ENCODE measurements around the gene PRODH2.
"Not testable (repeated sequence)": the region's sequence is repeated elsewhere in the genome, so short reads cannot be mapped to it uniquely, and the experiment has no call there.

PRODH2 gene

DNA sequence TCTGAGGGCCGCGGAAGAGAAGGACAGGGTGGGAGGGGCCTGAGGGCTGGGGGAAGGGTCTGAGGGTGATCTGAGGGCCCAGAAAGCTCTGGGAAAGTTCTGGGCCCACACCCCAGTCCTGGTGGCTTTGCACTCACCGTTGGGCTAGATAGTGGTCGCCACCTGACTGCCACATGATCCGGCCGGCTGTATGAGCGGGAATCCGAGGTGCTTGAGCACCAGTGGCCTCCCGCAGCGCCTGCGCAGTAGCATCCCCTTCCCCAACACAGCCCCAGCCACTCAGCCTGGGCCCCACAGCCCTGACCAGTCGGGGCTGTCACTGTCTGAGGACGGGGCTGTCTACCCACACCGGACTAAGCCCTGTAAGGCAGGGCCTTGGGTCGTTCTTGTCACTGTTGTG, 15.0 kb downstream of the PRODH2 start:
- Mint-ChIP-seq H3K27ac (no peak overlapping the region), H3K4me1 (ENCODE audit: low read depth in 2 of 2) (peaks cover 6% of the 10 kb centered on the region in 2 donors), H3K27me3 (peaks cover 29 to 54% of the 10 kb centered on the region in 2 donors), H3K9me3 (no peaks in the 10 kb centered on the region), H3K36me3 (ENCODE audit: insufficient read depth) (peaks cover 2% of the 10 kb centered on the region), H3K4me3 (peak overlapping the region in 1 of 2 donors; percentile 38)
- ATAC-seq (replicated peaks): no peak
- no peak for DNase-seq

DNA sequence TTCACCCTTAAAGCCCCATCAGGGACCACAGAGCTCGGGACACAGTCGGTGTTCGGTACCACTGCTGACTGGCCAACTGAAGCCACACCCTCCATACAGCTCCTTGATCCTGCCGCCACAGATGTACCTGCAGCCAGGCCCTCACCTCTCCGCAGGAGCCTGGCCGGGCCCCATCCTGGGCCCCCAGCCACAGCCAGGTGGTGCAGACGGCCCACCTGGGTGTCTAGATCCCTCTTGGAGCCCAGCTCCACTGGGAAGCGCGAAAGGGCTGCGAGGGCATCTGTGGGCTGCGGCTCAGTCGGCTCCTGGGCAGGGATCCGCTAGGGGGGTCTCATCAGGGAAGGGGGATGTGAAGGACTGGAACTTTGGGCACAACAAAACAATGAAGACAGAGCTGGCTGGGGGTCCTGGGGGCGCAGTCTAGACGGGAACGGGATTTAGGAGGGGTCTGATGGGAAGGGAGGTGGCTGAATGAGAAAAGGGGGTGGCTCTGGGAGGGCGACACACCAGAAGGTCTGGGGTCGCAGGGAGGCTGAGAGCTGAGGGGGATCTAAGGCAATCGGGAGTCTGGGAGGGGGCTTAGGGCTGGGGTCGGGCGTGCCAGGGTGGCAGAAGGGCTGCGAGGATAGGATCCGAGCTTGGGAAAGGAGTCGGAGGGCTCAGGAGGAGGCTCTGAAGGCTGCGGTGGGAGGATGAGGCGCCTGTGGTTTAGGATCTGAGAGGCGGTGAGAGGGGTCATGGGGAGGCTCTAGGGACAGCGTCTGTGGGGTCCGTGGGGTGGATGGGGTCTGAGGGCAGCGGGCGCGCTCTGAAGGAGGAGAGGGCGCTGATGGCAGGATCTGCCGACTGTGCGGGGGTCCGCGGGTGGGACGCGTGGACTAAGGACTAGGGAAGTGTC, 15.8 kb downstream of the PRODH2 start:
- H3K9me3 Mint-ChIP-seq: no peaks in the 10 kb centered on the region
- H3K27ac Mint-ChIP-seq: no peak overlapping the region
- peaks cover 29 to 62% of the 10 kb centered on the region in 2 donors for H3K27me3 Mint-ChIP-seq
- peaks cover 2% of the 10 kb centered on the region for H3K36me3 Mint-ChIP-seq (ENCODE audit: insufficient read depth)
- H3K4me3 Mint-ChIP-seq: peak overlapping the region in 1 of 2 donors; percentile 38
- DNase-seq (no peak), ATAC-seq (replicated peaks) (no peak)
- H3K4me1 Mint-ChIP-seq (ENCODE audit: low read depth in 2 of 2): peaks cover 6% of the 10 kb centered on the region in 2 donors

DNA sequence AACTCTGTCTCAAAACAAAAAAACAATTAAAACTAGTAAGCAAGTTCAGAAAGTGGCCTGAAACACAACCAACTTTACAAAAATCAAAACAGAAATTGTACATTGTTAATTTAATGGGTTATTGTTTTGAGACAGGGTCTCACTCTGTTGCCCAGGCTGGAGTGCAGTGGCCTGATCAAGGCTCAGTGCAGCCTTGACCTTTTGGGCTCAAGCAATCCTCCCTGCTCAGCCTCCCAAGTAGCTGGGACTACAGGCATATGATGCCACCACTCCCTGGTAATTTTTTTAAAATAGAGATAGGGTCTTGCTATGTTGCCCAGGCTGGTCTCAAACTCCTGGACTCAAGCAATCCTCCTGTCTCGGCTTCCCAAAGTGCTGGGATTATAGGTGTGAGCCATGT, 17.1 kb downstream of the PRODH2 start:
- not testable (repeated sequence) for DNase-seq; ATAC-seq (replicated peaks); H3K27ac Mint-ChIP-seq; H3K4me3 Mint-ChIP-seq; H3K4me1 Mint-ChIP-seq (ENCODE audit: low read depth in 2 of 2); H3K9me3 Mint-ChIP-seq; H3K36me3 Mint-ChIP-seq (ENCODE audit: insufficient read depth)
- H3K27me3 Mint-ChIP-seq: peaks cover 29 to 67% of the 10 kb centered on the region in 2 donors

DNA sequence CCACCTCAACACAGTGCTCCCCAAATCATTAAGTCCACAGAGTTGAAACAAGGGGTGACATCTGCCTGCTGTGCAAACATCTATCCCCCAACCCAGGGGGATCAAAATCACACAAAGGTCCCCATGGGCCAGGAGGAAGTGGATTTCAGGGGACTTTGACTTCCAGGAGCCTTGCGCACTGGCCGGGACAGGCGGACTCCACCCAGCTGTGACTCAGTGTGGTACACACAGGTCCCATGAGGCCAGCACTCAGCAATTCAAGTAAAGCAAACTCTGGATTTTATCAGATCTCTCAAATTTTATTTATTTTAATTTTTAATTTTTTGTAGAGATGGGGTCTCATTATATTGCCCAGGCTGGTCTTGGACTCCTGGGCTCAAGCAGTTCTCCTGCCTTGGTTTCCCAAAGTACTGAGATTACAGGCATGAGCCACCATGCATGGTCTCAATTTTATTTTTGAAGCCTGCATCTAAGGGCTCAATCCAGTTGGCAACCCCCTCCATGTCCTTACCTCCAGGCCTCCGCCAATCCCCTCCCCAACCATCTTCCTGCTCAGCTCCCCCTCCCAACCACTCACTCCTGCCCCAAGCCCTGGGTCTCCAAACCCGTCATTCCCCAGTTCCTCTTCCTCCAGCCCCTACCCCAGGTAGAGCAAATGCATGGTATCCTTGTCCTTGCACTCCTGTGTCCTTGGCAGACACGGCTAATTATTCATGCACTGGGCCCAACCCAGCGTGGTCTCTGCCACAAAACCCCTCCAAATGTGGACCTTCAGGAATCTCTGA, 19.1 kb downstream of the PRODH2 start:
- ATAC-seq (replicated peaks): no peak
- Mint-ChIP-seq H3K4me1 (ENCODE audit: low read depth in 2 of 2) (peaks cover 6% of the 10 kb centered on the region in 2 donors), H3K9me3 (no peaks in the 10 kb centered on the region), H3K27ac (no peak overlapping the region), H3K36me3 (ENCODE audit: insufficient read depth) (peaks cover 2% of the 10 kb centered on the region), H3K27me3 (peaks cover 29 to 59% of the 10 kb centered on the region in 2 donors), H3K4me3 (no peak overlapping the region)
- no peak for DNase-seq

DNA sequence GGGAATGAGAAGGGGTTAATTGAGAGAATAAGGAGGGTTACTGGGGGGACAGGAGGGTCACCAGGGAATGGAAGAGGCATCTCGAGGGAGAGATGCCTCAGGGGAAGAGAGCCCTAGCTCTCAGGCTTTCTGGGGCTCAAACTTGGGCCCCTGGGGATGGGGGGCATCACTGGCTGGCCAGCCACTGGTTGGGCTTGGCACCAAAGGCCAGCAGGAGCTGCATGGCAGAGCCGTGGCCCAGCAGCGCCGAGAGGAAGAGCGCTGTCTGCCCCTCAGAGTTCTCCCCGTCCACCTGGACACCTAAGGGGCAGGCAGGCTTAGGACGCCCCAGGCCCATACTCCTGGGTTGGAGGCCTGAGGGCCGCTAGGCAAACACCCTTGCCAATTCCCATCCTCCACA, 19.8 kb downstream of the PRODH2 start:
- Mint-ChIP-seq H3K4me3 (no peak overlapping the region), H3K9me3 (no peaks in the 10 kb centered on the region), H3K36me3 (ENCODE audit: insufficient read depth) (peaks cover 2% of the 10 kb centered on the region), H3K4me1 (ENCODE audit: low read depth in 2 of 2) (peaks cover 6% of the 10 kb centered on the region in 2 donors), H3K27ac (no peak overlapping the region), H3K27me3 (peaks cover 24 to 52% of the 10 kb centered on the region in 2 donors)
- ATAC-seq (replicated peaks) (no peak), DNase-seq (no peak)

DNA sequence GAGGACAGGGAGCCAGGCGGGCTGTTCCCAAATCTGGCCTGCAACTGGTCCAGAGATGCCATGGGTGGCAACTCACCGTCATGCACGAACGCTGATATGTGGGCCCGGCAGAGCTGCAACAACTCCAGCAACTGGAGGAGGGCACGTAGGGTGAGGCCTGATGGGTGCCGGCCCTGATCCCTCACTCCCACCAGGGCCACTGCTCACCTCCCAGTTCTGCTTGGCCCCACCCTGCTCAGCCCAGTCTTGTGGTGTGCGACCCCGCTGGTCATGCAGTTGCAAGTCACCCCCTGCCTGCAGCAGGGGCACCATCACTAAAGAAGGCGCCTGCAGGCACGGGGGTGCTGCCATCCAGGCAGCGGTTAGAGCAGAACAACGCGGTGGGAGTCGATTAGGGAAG, 20.3 kb downstream of the PRODH2 start:
- H3K27ac Mint-ChIP-seq: no peak overlapping the region
- H3K4me3 Mint-ChIP-seq: no peak overlapping the region
- peaks cover 2% of the 10 kb centered on the region for H3K36me3 Mint-ChIP-seq (ENCODE audit: insufficient read depth)
- peaks cover 6% of the 10 kb centered on the region in 2 donors for H3K4me1 Mint-ChIP-seq (ENCODE audit: low read depth in 2 of 2)
- DNase-seq (no peak), ATAC-seq (replicated peaks) (no peak)
- peaks cover 21 to 46% of the 10 kb centered on the region in 2 donors for H3K27me3 Mint-ChIP-seq
- no peaks in the 10 kb centered on the region for H3K9me3 Mint-ChIP-seq

DNA sequence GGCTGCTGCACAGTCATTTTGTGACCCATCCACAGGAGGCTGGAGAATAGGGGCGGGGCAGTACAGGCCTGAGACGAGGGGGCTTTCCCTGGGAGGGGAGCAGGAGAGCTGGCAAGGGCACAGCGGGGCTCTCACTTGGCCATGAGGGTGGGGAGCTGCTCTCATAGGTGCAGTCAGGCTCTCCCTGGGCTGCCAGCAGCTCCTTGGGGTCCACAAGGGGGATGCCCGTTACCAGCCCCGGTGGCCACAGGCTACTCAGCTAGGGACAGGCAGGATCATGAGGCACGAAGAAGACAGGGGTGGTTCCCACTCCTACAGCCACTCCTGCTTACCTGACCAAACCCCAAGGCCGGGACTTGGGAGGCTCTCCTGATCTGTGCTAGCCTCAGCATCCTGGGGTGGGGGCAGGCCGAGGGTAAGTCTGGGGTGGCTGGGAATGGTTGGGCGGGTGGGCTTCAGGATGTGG, 20.8 kb downstream of the PRODH2 start:
- ATAC-seq (replicated peaks): no peak
- no peak for DNase-seq
- H3K4me1 Mint-ChIP-seq (ENCODE audit: low read depth in 2 of 2): peaks cover 1 to 2% of the 10 kb centered on the region in 2 donors
- H3K9me3 Mint-ChIP-seq: no peaks in the 10 kb centered on the region
- H3K4me3 Mint-ChIP-seq: no peak overlapping the region
- H3K36me3 Mint-ChIP-seq (ENCODE audit: insufficient read depth): no peaks in the 10 kb centered on the region
- no peak overlapping the region for H3K27ac Mint-ChIP-seq
- peaks cover 16 to 42% of the 10 kb centered on the region in 2 donors for H3K27me3 Mint-ChIP-seq

DNA sequence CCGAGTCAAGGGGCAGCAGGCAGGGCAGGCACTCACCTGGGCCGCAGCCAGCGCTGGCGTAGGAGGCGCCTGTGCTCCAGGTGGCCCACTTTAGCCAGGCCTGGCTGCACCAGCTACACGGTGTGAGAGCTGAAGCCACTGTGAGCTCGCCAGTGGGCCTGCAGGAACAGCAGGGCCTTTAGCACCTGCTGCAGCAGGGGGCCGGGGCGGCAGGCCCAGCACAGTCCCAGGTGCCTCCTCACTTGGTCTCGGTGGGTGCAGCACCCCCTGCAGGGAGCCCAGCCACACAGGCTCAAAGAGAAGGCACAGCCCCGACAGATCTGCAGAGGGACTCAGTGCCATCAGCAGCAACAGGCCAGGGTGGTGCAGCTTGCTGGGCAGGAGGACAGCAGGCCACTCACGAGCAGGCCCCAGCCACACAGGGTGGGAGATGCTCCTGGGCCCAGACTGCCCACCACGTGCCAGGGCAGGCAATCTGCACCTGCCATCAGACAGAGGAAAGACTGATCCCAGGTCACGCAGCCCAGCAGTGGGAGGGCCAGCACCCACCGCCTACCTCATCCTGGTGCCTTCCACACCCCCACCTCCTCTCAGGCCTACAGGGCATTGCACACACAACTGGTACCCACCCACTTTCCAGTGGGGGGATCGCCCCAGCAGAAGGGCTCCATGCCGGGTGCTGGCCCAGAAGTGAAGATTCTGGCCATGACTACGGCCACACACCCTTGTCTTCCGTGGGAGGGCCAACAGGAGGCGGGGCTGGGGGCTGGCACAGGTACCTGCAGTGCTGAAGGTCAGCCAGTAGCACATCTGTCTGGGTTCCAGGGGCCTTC, 21.4 kb downstream of the PRODH2 start:
- H3K27ac Mint-ChIP-seq: no peak overlapping the region
- no peaks in the 10 kb centered on the region for H3K36me3 Mint-ChIP-seq (ENCODE audit: insufficient read depth)
- H3K4me1 Mint-ChIP-seq (ENCODE audit: low read depth in 2 of 2): no peaks in the 10 kb centered on the region
- no peaks in the 10 kb centered on the region for H3K9me3 Mint-ChIP-seq
- peaks cover 10 to 35% of the 10 kb centered on the region in 2 donors for H3K27me3 Mint-ChIP-seq
- no peak for DNase-seq
- ATAC-seq (replicated peaks): no peak
- no peak overlapping the region for H3K4me3 Mint-ChIP-seq

DNA sequence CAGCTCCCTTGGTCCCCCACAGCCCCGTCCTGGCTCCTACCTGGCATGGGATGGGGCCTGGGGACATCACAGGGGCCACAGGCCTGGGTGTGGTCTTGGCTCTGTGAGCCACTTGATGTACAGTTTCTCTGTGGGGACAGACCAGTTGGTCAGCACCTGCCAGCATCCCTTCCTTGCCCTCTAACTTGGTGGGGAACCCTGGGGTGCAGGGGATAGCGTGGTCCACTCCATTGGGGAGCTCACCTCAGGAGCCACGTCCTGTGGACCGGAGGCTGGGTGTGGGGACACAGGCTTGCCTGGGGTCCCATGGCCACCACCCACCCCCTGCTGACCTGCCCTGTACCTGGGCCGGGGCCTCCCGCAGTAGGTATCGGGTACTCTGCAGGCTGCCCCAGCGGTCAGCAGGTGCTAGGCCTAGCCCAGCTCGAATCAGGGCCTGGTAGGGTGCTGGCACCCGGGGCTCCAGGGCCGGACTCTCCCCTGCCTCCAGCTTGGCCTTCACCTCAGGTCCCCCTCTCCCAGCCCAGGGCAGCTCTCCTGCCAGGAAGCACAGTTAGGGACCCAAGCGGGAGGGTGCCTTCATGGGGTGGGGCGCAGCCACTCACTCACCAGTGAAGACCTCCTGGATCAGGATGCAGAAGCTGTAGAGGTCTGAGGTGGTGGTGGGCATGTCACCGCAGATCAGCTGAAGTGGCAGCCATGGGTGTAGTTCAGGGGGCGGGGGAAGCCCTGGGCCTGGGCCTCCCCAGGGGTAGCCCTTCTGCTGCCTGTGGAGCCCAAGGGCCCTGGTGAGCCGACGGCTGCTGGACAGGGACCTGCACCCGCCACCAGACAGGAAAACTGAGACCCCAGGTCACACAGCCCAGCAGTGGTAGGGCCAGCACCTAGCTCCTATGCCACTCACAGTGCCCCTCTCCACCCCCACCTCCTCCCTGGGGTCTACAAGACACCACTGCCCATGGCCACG, 22.4 kb downstream of the PRODH2 start:
- Mint-ChIP-seq H3K27me3 (peaks cover 7 to 30% of the 10 kb centered on the region in 2 donors), H3K9me3 (no peaks in the 10 kb centered on the region), H3K36me3 (ENCODE audit: insufficient read depth) (no peaks in the 10 kb centered on the region), H3K4me1 (ENCODE audit: low read depth in 2 of 2) (no peaks in the 10 kb centered on the region), H3K27ac (no peak overlapping the region), H3K4me3 (no peak overlapping the region)
- DNase-seq (no peak), ATAC-seq (replicated peaks) (no peak)

DNA sequence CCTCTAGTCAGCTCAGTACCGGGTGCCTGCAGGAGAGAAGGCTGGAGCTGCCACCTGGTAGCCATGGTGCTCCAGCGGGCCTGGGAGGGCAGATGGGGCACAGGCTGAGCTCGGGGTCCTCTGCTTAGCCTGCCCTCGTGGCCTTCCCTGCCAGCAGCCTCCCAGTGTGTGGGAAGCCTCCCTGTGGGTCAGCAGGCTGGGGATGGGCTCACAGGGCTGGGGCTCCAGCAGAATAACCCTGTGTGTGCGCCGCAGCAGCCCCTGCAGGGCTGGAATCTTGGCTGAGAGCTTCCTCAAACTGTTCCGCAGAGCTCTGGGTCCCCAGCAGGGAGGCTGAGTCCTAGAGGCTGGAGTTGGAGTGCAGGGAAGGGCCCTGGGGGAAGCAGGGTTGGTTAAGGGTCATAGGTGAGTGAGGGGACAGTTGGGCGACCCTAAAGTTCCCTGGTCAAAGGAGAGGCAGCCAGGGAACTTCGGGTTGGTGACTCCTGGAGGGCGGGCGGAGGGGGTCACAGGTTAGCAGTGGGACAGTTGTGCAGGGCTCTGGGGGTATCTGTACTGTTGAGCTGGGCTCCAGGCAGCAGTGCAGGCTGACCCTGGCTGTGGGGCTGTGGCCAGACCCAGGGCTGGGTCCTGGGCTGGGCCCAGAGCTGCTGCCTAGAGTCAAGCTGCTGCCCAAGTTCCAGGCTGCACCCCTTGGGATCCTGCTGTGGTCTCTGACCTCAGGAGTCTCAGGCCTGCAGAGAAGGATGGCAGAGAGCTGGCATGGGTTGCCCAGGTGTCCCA, 23.3 kb downstream of the PRODH2 start:
- ATAC-seq (replicated peaks): no peak
- no peak overlapping the region for H3K27ac Mint-ChIP-seq
- DNase-seq: no peak
- H3K9me3 Mint-ChIP-seq: no peaks in the 10 kb centered on the region
- H3K4me3 Mint-ChIP-seq: no peak overlapping the region
- no peaks in the 10 kb centered on the region for H3K4me1 Mint-ChIP-seq (ENCODE audit: low read depth in 2 of 2)
- peaks cover 7 to 30% of the 10 kb centered on the region in 2 donors for H3K27me3 Mint-ChIP-seq
- no peaks in the 10 kb centered on the region for H3K36me3 Mint-ChIP-seq (ENCODE audit: insufficient read depth)

DNA sequence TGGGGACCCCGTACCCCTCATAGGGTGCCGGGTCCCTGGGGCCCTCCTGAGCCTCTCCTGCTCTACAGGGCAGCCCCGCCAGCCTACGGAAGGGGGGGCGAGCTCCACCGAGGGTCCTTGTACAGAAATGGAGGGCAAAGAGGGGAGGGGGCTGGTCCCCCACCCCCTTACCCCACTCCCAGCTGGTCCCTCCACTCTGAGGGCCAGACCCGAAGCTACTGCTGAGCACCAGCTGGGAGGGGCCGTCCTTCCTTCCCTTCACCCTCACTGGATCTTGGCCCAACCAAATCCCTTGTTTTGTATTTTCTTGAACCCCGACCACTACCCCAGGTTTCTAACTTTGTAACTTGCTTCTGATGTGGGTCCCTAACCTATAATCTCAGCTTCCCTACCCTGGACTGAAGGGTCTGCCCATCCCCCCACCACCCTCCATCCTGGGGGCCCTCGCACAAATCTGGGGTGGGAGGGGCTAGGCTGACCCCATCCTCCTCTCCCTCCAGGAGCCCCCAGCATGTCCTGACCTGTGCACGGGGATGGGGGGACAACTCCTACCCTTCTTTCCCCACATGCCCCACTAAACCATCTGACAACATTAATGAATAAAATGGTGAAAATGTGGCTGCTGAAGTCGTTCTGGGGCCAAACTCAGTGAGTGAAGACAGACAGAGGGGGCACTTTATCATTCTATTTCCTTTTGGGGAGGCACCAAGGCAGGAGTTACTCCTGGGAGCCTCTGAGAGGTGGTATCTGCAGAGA, 24.3 kb downstream of the PRODH2 start:
- no peak for ATAC-seq (replicated peaks)
- H3K9me3 Mint-ChIP-seq: no peaks in the 10 kb centered on the region
- no peak overlapping the region for H3K27ac Mint-ChIP-seq
- no peaks in the 10 kb centered on the region for H3K4me1 Mint-ChIP-seq (ENCODE audit: low read depth in 2 of 2)
- H3K4me3 Mint-ChIP-seq: no peak overlapping the region
- no peak for DNase-seq
- H3K36me3 Mint-ChIP-seq (ENCODE audit: insufficient read depth): no peaks in the 10 kb centered on the region
- peaks cover 0 to 20% of the 10 kb centered on the region in 2 donors for H3K27me3 Mint-ChIP-seq

Data from effector memory CD8-positive, alpha-beta T cell (primary cell).